ENCODE measurements around the gene SLC9C1.

DNA sequence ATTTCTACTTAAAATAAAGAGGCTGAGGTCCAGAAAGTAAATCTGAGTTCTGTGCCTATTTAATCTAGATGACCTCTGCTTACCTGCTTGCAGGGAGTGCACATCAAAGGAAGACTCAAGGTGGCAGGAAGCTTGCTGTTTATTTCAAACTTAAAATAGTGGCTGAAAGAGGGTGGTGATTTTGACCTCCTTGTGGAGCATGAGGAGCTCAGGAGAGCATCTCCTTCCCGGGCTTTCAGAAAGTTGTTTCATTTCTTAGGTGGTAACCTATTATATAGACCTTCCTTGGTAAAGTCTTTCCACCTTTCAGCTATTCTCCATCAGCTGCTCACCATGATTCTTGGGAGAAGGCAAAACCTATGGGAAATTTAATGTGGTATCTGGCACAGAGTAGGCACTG lies 161.5 kb downstream of the SLC9C1 start:
- TF ChIP-seq, protein P1, sequence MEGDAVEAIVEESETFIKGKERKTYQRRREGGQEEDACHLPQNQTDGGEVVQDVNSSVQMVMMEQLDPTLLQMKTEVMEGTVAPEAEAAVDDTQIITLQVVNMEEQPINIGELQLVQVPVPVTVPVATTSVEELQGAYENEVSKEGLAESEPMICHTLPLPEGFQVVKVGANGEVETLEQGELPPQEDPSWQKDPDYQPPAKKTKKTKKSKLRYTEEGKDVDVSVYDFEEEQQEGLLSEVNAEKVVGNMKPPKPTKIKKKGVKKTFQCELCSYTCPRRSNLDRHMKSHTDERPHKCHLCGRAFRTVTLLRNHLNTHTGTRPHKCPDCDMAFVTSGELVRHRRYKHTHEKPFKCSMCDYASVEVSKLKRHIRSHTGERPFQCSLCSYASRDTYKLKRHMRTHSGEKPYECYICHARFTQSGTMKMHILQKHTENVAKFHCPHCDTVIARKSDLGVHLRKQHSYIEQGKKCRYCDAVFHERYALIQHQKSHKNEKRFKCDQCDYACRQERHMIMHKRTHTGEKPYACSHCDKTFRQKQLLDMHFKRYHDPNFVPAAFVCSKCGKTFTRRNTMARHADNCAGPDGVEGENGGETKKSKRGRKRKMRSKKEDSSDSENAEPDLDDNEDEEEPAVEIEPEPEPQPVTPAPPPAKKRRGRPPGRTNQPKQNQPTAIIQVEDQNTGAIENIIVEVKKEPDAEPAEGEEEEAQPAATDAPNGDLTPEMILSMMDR (conservative IDR thresholded peaks at IDR 0.05; ENCODE audit: low read length), result no peak
- no peak for TF ChIP-seq EZH2phosphoT487 (IDR thresholded peaks at IDR 0.05; ENCODE audit: borderline replicate concordance)
